Prostate gland (tissue), 2 donors: ENCODE results near the gene NPM1.

Experiments used
- POLR2AphosphoS5 ChIP-seq: sonication (generic); formaldehyde crosslinking; IDR thresholded peaks from one replicate; pipeline ENCODE4 v1.6.1; 2017; ENCODE audit warnings: antibody characterized with exemption
- TF ChIP-seq, protein P1 (sequence below), 4 experiments: fragments of 200-600 bp in 2 of 4; fragments of 450-650 bp in 2 of 4; sonication (generic) in 2 of 4; IDR thresholded peaks; 1 replicate in 3 of 4; 2 replicates in 1 of 4; pipeline ENCODE4 v1.5.1; 2016 to 2019; ENCODE audit warnings: antibody characterized with exemption in 4 of 4, mild to moderate bottlenecking in 2 of 4, moderate library complexity in 2 of 4

DNA sequence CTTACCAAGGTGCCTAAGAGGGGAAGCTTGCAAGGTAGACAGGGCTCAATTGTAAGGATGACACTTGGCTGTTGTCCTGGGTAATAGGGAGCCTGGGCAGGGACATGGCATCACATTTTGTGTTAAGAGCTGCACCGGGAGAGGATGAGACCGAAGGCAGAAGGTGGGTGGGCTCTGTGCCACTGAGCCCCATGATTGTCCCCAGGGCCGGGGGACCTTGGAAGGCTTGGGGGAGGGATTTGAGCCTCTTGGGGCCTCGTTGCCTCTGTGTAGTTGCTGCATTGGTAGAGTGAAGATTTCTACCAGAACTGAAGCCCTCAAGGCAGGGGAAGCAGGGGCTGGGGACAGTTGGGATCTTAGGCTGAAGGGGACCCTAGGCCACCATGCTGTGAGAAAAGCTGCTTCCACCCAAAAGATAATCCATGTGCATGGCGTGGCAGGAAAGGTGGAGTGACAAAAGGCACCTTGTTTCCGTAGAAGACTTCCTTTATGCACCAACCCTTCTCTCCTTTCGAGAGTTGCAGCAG, 43.7 kb downstream of the NPM1 start:
- TF ChIP-seq POLR2AphosphoS5, result no peak
- TF ChIP-seq, protein P1, sequence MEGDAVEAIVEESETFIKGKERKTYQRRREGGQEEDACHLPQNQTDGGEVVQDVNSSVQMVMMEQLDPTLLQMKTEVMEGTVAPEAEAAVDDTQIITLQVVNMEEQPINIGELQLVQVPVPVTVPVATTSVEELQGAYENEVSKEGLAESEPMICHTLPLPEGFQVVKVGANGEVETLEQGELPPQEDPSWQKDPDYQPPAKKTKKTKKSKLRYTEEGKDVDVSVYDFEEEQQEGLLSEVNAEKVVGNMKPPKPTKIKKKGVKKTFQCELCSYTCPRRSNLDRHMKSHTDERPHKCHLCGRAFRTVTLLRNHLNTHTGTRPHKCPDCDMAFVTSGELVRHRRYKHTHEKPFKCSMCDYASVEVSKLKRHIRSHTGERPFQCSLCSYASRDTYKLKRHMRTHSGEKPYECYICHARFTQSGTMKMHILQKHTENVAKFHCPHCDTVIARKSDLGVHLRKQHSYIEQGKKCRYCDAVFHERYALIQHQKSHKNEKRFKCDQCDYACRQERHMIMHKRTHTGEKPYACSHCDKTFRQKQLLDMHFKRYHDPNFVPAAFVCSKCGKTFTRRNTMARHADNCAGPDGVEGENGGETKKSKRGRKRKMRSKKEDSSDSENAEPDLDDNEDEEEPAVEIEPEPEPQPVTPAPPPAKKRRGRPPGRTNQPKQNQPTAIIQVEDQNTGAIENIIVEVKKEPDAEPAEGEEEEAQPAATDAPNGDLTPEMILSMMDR (IDR thresholded peaks at IDR 0.05), result no peak
